H1 (cell line): ENCODE measurements around the gene RCAN3. TPM values are rescaled to one million over a fixed set of nuclear protein-coding genes. Genes with fewer than 3 reads are reported as not detected.
A peak's percentile ranks its signal among the peaks of the same experiment; 100 is the strongest.

ENCODE experiments used
- CTCF ChIA-PET: fragments of 300-600 bp; sonication (Branson Sonifier 250); formaldehyde crosslinking; loops from one replicate; lab custom pipeline; 2021; ENCODE audit not compliant: partially characterized antibody; lab: Charles Lee
- POLR2A ChIA-PET: fragments of 300-600 bp; sonication (Branson Sonifier 250); formaldehyde crosslinking; loops from one replicate; lab custom pipeline; 2021; ENCODE audit warnings: inconsistent platforms; ENCODE audit not compliant: partially characterized antibody; lab: Charles Lee
- DNase-seq, 2 experiments: peaks; one replicate each; pipeline versions ENCODE4 v3.0.0 to v3.0.0-alpha.2; 2010 to 2022; ENCODE audit warnings: low spot score in 2 of 2, low read depth in 1 of 2, mixed read lengths in 1 of 2
- FAIRE-seq: peaks from 2 replicates; lab custom pipeline; 2011; peaks lifted over from hg19 to GRCh38; lab: Jason Lieb, UNC
- H2AFZ ChIP-seq: 2 replicates; pipeline ENCODE4 v1.8.1; 2012; ENCODE audit warnings: low read length, inconsistent platforms
- H2AK5ac ChIP-seq: 2 replicates; pipeline ENCODE4 v1.6.1; 2013; ENCODE audit warnings: low read depth, low read length
- H2BK120ac ChIP-seq: replicated peaks from 2 replicates; pipeline ENCODE3; 2013; ENCODE audit warnings: low read depth, low read length, inconsistent platforms
- H2BK12ac ChIP-seq: 2 replicates; pipeline ENCODE4 v1.6.1; 2013; ENCODE audit warnings: low read depth, low read length
- H2BK15ac ChIP-seq: 2 replicates; pipeline ENCODE4 v1.6.1; 2013; ENCODE audit warnings: low read length
- H2BK20ac ChIP-seq: 2 replicates; pipeline ENCODE4 v1.6.1; 2013; ENCODE audit warnings: low read length
- H2BK5ac ChIP-seq: 2 replicates; pipeline ENCODE4 v1.6.1; 2013; ENCODE audit warnings: low read depth, low read length
- H3K14ac ChIP-seq: 2 replicates; pipeline ENCODE4 v1.6.1; 2013; ENCODE audit warnings: inconsistent platforms; ENCODE audit not compliant: insufficient read length
- H3K18ac ChIP-seq: 2 replicates; pipeline ENCODE4 v1.6.1; 2013; ENCODE audit warnings: low read length; ENCODE audit errors: extremely low read depth
- H3K23ac ChIP-seq: 2 replicates; pipeline ENCODE4 v1.6.1; 2013; ENCODE audit warnings: inconsistent platforms; ENCODE audit not compliant: insufficient read length
- H3K23me2 ChIP-seq: 2 replicates; pipeline ENCODE4 v1.6.1; 2013; ENCODE audit warnings: low read depth, low read length
- H3K27ac ChIP-seq: 2 replicates; pipeline ENCODE4 v1.6.1; 2011; ENCODE audit warnings: low read depth, low read length, inconsistent platforms
- H3K27me3 ChIP-seq, 4 experiments: replicated peaks in 1 of 4; 1 replicate in 1 of 4; 2 replicates in 3 of 4; pipeline versions ENCODE4 v1.6.1 to v1.8.1; 2011 to 2013; ENCODE audit warnings: low read length in 3 of 4, mild to moderate bottlenecking in 3 of 4, inconsistent platforms in 2 of 4, mixed read lengths in 2 of 4, moderate library complexity in 1 of 4; ENCODE audit not compliant: control insufficient read depth in 3 of 4, insufficient read depth in 3 of 4; ENCODE audit errors: extremely low read depth in 1 of 4
- H3K36me3 ChIP-seq, 4 experiments: 2 replicates each; pipeline versions ENCODE4 v1.6.1 to v1.8.1; 2011 to 2013; ENCODE audit warnings: mild to moderate bottlenecking in 4 of 4, low read length in 3 of 4, moderate library complexity in 2 of 4, control low read depth in 1 of 4, inconsistent platforms in 1 of 4; ENCODE audit not compliant: insufficient read depth in 4 of 4, control insufficient read depth in 2 of 4
- H3K4ac ChIP-seq: replicated peaks from 2 replicates; pipeline ENCODE3; 2013; ENCODE audit warnings: low read length, low read depth, mixed read lengths, inconsistent platforms; ENCODE audit not compliant: insufficient read length
- H3K4me1 ChIP-seq, 4 experiments: replicated peaks in 1 of 4; 1 replicate in 1 of 4; 2 replicates in 3 of 4; pipeline versions ENCODE4 v1.6.1 to v1.8.1; 2011 to 2013; ENCODE audit warnings: low read length in 3 of 4, inconsistent platforms in 2 of 4, mixed read lengths in 1 of 4; ENCODE audit not compliant: insufficient read depth in 4 of 4, control insufficient read depth in 3 of 4
- H3K4me2 ChIP-seq, 2 experiments: 2 replicates each; pipeline versions ENCODE4 v1.6.1 to v1.8.1; 2011 to 2013; ENCODE audit warnings: low read depth in 2 of 2, low read length in 2 of 2, control low read depth in 1 of 2, inconsistent platforms in 1 of 2, mild to moderate bottlenecking in 1 of 2; ENCODE audit not compliant: insufficient read depth in 1 of 2
- H3K4me3 ChIP-seq, 4 experiments: fragments of 200-600, 300-600 bp in 1 of 4; sonication (generic), shearing (Covaris generic), sonication (Bioruptor Twin) in 1 of 4; 2 replicates each; pipeline versions ENCODE4 v1.5.1 to v1.8.1; 2011 to 2016; ENCODE audit warnings: low read length in 4 of 4, low read depth in 3 of 4, control low read depth in 2 of 4, inconsistent platforms in 2 of 4, mild to moderate bottlenecking in 2 of 4, mixed read lengths in 1 of 4, moderate library complexity in 1 of 4; ENCODE audit not compliant: insufficient read depth in 2 of 4; ENCODE audit errors: extremely low read depth in 1 of 4
- H3K56ac ChIP-seq: replicated peaks from 2 replicates; pipeline ENCODE3; 2013; ENCODE audit warnings: low read depth, mild to moderate bottlenecking, mixed read lengths, low read length, inconsistent platforms; ENCODE audit not compliant: insufficient read length
- H3K79me1 ChIP-seq: 2 replicates; pipeline ENCODE4 v1.6.1; 2013; ENCODE audit warnings: low read depth, low read length, control low read depth
- H3K79me2 ChIP-seq, 2 experiments: 2 replicates each; pipeline versions ENCODE4 v1.6.1 to v1.8.1; 2012 to 2013; ENCODE audit warnings: low read length in 2 of 2, mild to moderate bottlenecking in 2 of 2, inconsistent platforms in 1 of 2; ENCODE audit not compliant: insufficient read depth in 2 of 2, control insufficient read depth in 1 of 2
- H3K9ac ChIP-seq, 4 experiments: replicated peaks in 1 of 4; 1 replicate in 1 of 4; 2 replicates in 3 of 4; pipeline versions ENCODE4 v1.6.1 to v1.8.1; 2011 to 2013; ENCODE audit warnings: low read depth in 3 of 4, low read length in 3 of 4, control low read depth in 2 of 4, mild to moderate bottlenecking in 2 of 4, moderate library complexity in 2 of 4, inconsistent platforms in 1 of 4; ENCODE audit errors: extremely low read depth in 1 of 4
- H3K9me3 ChIP-seq, 2 experiments: 2 replicates each; pipeline versions ENCODE4 v1.6.1 to v1.8.1; 2012 to 2013; ENCODE audit warnings: mild to moderate bottlenecking in 2 of 2, moderate library complexity in 2 of 2, control low read depth in 1 of 2, inconsistent platforms in 1 of 2, low read depth in 1 of 2, low read length in 1 of 2, mixed read lengths in 1 of 2; ENCODE audit not compliant: insufficient read depth in 2 of 2
- H4K20me1 ChIP-seq, 2 experiments: replicated peaks in 1 of 2; 2 replicates each; pipeline versions ENCODE3 to v1.8.1; 2011 to 2013; ENCODE audit warnings: inconsistent platforms in 2 of 2, low read length in 2 of 2, mild to moderate bottlenecking in 1 of 2; ENCODE audit not compliant: insufficient read depth in 2 of 2, control insufficient read depth in 1 of 2
- H4K5ac ChIP-seq: 2 replicates; pipeline ENCODE4 v1.6.1; 2013; ENCODE audit warnings: low read length, low read depth, mixed read lengths, inconsistent platforms; ENCODE audit not compliant: insufficient read length
- H4K8ac ChIP-seq: 2 replicates; pipeline ENCODE4 v1.8.0; 2013; ENCODE audit warnings: mild to moderate bottlenecking, moderate library complexity, low read length, inconsistent platforms; ENCODE audit not compliant: insufficient read depth; ENCODE audit errors: extremely low read depth
- H4K91ac ChIP-seq: replicated peaks from 2 replicates; pipeline ENCODE3; 2013; ENCODE audit warnings: low read length, mixed read lengths, inconsistent platforms; ENCODE audit not compliant: insufficient read length
- CHD1 ChIP-seq: IDR thresholded peaks from 2 replicates; pipeline ENCODE4 v1.6.1; 2012; ENCODE audit warnings: low read depth, low read length, improper control_type of control experiment
- CTCF ChIP-seq, 3 experiments: IDR thresholded peaks; 1 replicate in 2 of 3; 2 replicates in 1 of 3; pipeline versions ENCODE4 v1.5.1 to v1.6.1; 2011; ENCODE audit warnings: low read length in 3 of 3, mild to moderate bottlenecking in 3 of 3, inconsistent platforms in 2 of 3, low read depth in 1 of 3, moderate library complexity in 1 of 3; ENCODE audit not compliant: insufficient read depth in 1 of 3; ENCODE audit errors: control extremely low read depth in 1 of 3
- RAD21 ChIP-seq, 2 experiments: IDR thresholded peaks in 1 of 2; conservative IDR thresholded peaks in 1 of 2; 2 replicates each; pipeline ENCODE4 v1.6.1; 2011; ENCODE audit warnings: low read depth in 2 of 2, low read length in 2 of 2, improper control_type of control experiment in 1 of 2, inconsistent platforms in 1 of 2, mild to moderate bottlenecking in 1 of 2, moderate library complexity in 1 of 2
- WGBS, 2 experiments: shearing (Covaris generic) in 1 of 2; methylation state at CpG; one replicate each; pipeline versions ENCODE4 v1.1.6 to v1.1.7; 2013 to 2015; ENCODE audit warnings: low lambda C conversion rate in 2 of 2, mixed read lengths in 2 of 2, inconsistent platforms in 1 of 2, low coverage in 1 of 2, missing lambda C conversion rate in 1 of 2; ENCODE audit not compliant: insufficient replicate concordance in 2 of 2, insufficient coverage in 1 of 2, insufficient read length in 1 of 2; ENCODE audit errors: extremely low coverage in 1 of 2, missing lambda C conversion rate in 1 of 2; 5-methylcytosine and 5-hydroxymethylcytosine counted together
- polyA plus RNA-seq, 7 experiments: library from polyadenylated mRNA; depleted of rRNA in 3 of 7; stranded (reverse) in 5 of 7; unstranded in 2 of 7; fragments of >200 nt in 5 of 7; fragments of 200-250 nt in 2 of 7; gene quantifications; 1 replicate in 5 of 7; 2 replicates in 1 of 7; 4 replicates in 1 of 7; pipeline versions ENCODE4 v1.2.1 to v1.2.3, GENCODE V29; 2011 to 2013; ENCODE audit warnings: missing spikeins in 2 of 7, mixed read lengths in 2 of 7
- total RNA-seq: library from RNA; stranded (reverse); fragmentation: NEBNext Ultra II Directional; extraction: Animal tissue kit (Norgen Biotek cat#: 25700); gene quantifications from 2 replicates; pipeline ENCODE4 v1.2.1, GENCODE V29; 2021

Gene RCAN3
- total and polyA plus RNA-seq, 2 of the 8 experiments (the other 6 are each of a cell fraction or from before 2014, with no cell fraction given), result 5.6 to 16.6 TPM

GRCh38 chr1:24484199-24484598 is 18.4 kb upstream of the RCAN3 start:
- Histone ChIP-seq H2BK12ac (no peak overlapping the region), H3K23ac (no peak overlapping the region), H2BK15ac (no peak overlapping the region), H3K36me3 (no peaks in the 10 kb centered on the region; a peak in 1 of 8 replicates), H4K20me1 (no peaks in the 10 kb centered on the region), H3K14ac (no peak overlapping the region), H4K5ac (no peak overlapping the region), H2AFZ (no peak overlapping the region), H3K18ac (no peak overlapping the region), H3K4me2 (no peak overlapping the region), H3K56ac (peak overlapping the region; percentile 25), H3K9ac (no peak overlapping the region), H2BK120ac (no peak overlapping the region), H2BK5ac (no peak overlapping the region), H3K4me1 (peaks cover 0 to 3% (median 0%) of the 10 kb centered on the region in 4 experiments; a peak in 1 of 7 replicates), H3K27me3 (no peaks in the 10 kb centered on the region), H4K8ac (no peak overlapping the region; the same call in 1 of the 2 replicates), H4K91ac (no peak overlapping the region), H3K23me2 (no peaks in the 10 kb centered on the region), H3K27ac (no peak overlapping the region), H2BK20ac (no peak overlapping the region), H3K4ac (no peak overlapping the region), H3K4me3 (no peak overlapping the region), H2AK5ac (no peak overlapping the region), H3K79me2 (no peaks in the 10 kb centered on the region), H3K79me1 (no peaks in the 10 kb centered on the region), H3K9me3 (peaks cover 4% of the 10 kb centered on the region in 2 experiments; a peak in 1 of 4 replicates)
- no peak for DNase-seq
- no peak for FAIRE-seq
- 90% methylated on average over 4 of the region's 4 CpGs; no CpG with 5 or more reads in 1 of the 2 experiments for WGBS, 2 experiments
- peak in 1 of 2 experiments; percentile 34; a peak in 1 of 4 replicates for TF ChIP-seq RAD21 (IDR thresholded peaks at IDR 0.05 in 1 of 2, conservative IDR thresholded peaks at IDR 0.05 in 1 of 2; ENCODE audit: low read depth in 2 of 2, low read length in 2 of 2)
- no peak for TF ChIP-seq CHD1
- peak in 1 of 3 experiments; percentile 23; a peak in 1 of 4 replicates for TF ChIP-seq CTCF (IDR thresholded peaks at IDR 0.05; ENCODE audit: control extremely low read depth in 1 of 3, insufficient read depth in 1 of 3, low read depth in 1 of 3, low read length in 3 of 3)
- POLR2A ChIA-PET, result no interaction called here
- CTCF ChIA-PET, result interaction anchor here (0.7 to 2.3 kb wide), 8 partner anchors 9 to 103 kb away, joined by 3 to 9 read pairs (median 4); partner anchors contain the start of genes NIPAL3 and RCAN3
